HEK293 (cell line): Measurements from ENCODE around the gene CHN2.

Source experiments
- GLI4 ChIP-seq: fragments of 450-650 bp; formaldehyde crosslinking; IDR thresholded peaks from 2 replicates; pipeline ENCODE4 v1.5.1; 2016; ENCODE audit warnings: missing biosample characterization, missing genetic modification characterization
- KLF1 ChIP-seq: fragments of 450-650 bp; formaldehyde crosslinking; IDR thresholded peaks from 2 replicates; pipeline ENCODE4 v1.5.1; 2016; ENCODE audit warnings: missing biosample characterization, missing genetic modification characterization
- ZNF121 ChIP-seq: fragments of 450-650 bp; formaldehyde crosslinking; IDR thresholded peaks from 2 replicates; pipeline ENCODE4 v1.5.1; 2016; ENCODE audit warnings: missing biosample characterization, missing genetic modification characterization
- ZNF223 ChIP-seq: fragments of 450-650 bp; formaldehyde crosslinking; IDR thresholded peaks from 2 replicates; pipeline ENCODE4 v1.5.1; 2016; ENCODE audit warnings: missing biosample characterization, missing genetic modification characterization
- ZNF274 ChIP-seq, 2 experiments: fragments of 200-500 bp in 1 of 2; fragments of 450-650 bp in 1 of 2; sonication (Bioruptor generic) in 1 of 2; formaldehyde crosslinking in 1 of 2; IDR thresholded peaks; 2 replicates each; pipeline versions ENCODE4 v1.5.1 to v1.6.1; 2014 to 2016; ENCODE audit warnings: borderline replicate concordance in 1 of 2, inconsistent platforms in 1 of 2, low read length in 1 of 2, missing biosample characterization in 1 of 2, missing genetic modification characterization in 1 of 2
- ZNF426 ChIP-seq: fragments of 450-650 bp; formaldehyde crosslinking; IDR thresholded peaks from 2 replicates; pipeline ENCODE4 v1.5.1; 2017; ENCODE audit warnings: missing biosample characterization, missing genetic modification characterization, mild to moderate bottlenecking, inconsistent platforms, moderate library complexity
- ZNF510 ChIP-seq: fragments of 450-650 bp; formaldehyde crosslinking; IDR thresholded peaks from 2 replicates; pipeline ENCODE4 v1.5.1; 2018; ENCODE audit warnings: mild to moderate bottlenecking, missing genetic modification characterization, missing biosample characterization; ENCODE audit not compliant: insufficient replicate concordance
- ZNF558 ChIP-seq: fragments of 450-650 bp; formaldehyde crosslinking; IDR thresholded peaks from 2 replicates; pipeline ENCODE4 v1.5.1; 2016; ENCODE audit warnings: missing biosample characterization, missing genetic modification characterization
- ZNF621 ChIP-seq: fragments of 450-650 bp; formaldehyde crosslinking; IDR thresholded peaks from 2 replicates; pipeline ENCODE4 v1.5.1; 2017; ENCODE audit warnings: missing biosample characterization, missing genetic modification characterization
- TF ChIP-seq, protein P1 (sequence below): fragments of 450-650 bp; formaldehyde crosslinking; IDR thresholded peaks from 2 replicates; pipeline ENCODE4 v1.5.1; 2016; ENCODE audit warnings: missing biosample characterization, missing genetic modification characterization
- TF ChIP-seq, protein P2 (sequence below): fragments of 450-650 bp; formaldehyde crosslinking; IDR thresholded peaks from 2 replicates; pipeline ENCODE4 v1.5.1; 2016; ENCODE audit warnings: missing biosample characterization, missing genetic modification characterization
- TF ChIP-seq, protein P3 (sequence below): fragments of 450-650 bp; formaldehyde crosslinking; IDR thresholded peaks from 2 replicates; pipeline ENCODE4 v1.5.1; 2016; ENCODE audit warnings: missing biosample characterization, missing genetic modification characterization

DNA sequence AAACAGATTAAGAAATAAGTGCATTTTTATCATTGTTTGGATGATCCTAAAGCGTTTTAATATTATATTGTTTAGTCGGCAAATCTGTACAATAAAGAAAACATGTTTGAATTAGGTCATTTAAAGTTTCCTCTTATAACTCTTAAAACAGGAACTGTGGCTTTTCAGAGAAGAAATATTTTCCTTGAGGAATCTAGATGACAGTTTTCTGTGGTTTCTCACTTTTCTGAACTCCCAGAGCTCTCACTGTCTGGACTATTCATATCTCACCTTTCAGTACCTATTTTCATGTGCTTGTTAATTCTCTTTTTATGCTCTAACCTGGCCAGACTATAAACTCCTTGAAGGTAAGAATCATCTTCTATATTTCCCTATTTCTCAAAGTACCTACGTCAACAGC is 135.1 kb downstream of the CHN2 start:
- TF ChIP-seq, protein P1, sequence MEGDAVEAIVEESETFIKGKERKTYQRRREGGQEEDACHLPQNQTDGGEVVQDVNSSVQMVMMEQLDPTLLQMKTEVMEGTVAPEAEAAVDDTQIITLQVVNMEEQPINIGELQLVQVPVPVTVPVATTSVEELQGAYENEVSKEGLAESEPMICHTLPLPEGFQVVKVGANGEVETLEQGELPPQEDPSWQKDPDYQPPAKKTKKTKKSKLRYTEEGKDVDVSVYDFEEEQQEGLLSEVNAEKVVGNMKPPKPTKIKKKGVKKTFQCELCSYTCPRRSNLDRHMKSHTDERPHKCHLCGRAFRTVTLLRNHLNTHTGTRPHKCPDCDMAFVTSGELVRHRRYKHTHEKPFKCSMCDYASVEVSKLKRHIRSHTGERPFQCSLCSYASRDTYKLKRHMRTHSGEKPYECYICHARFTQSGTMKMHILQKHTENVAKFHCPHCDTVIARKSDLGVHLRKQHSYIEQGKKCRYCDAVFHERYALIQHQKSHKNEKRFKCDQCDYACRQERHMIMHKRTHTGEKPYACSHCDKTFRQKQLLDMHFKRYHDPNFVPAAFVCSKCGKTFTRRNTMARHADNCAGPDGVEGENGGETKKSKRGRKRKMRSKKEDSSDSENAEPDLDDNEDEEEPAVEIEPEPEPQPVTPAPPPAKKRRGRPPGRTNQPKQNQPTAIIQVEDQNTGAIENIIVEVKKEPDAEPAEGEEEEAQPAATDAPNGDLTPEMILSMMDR (tag by site-specific recombination), result no peak
- TF ChIP-seq ZNF621 (tag by site-specific recombination), result no peak
- no peak for TF ChIP-seq ZNF274 (IDR thresholded peaks at IDR 0.05; ENCODE audit: low read length)
- TF ChIP-seq ZNF274 (tag by site-specific recombination; IDR thresholded peaks at IDR 0.05; ENCODE audit: borderline replicate concordance), result no peak
- no peak for TF ChIP-seq ZNF510 (tag by site-specific recombination)
- no peak for TF ChIP-seq ZNF426
- TF ChIP-seq ZNF121 (tag by site-specific recombination), result no peak
- TF ChIP-seq ZNF558 (tag by site-specific recombination), result no peak
- no peak for TF ChIP-seq GLI4 (tag by site-specific recombination)
- TF ChIP-seq KLF1 (tag by site-specific recombination), result no peak
- TF ChIP-seq ZNF223, result no peak
- TF ChIP-seq, protein P2, sequence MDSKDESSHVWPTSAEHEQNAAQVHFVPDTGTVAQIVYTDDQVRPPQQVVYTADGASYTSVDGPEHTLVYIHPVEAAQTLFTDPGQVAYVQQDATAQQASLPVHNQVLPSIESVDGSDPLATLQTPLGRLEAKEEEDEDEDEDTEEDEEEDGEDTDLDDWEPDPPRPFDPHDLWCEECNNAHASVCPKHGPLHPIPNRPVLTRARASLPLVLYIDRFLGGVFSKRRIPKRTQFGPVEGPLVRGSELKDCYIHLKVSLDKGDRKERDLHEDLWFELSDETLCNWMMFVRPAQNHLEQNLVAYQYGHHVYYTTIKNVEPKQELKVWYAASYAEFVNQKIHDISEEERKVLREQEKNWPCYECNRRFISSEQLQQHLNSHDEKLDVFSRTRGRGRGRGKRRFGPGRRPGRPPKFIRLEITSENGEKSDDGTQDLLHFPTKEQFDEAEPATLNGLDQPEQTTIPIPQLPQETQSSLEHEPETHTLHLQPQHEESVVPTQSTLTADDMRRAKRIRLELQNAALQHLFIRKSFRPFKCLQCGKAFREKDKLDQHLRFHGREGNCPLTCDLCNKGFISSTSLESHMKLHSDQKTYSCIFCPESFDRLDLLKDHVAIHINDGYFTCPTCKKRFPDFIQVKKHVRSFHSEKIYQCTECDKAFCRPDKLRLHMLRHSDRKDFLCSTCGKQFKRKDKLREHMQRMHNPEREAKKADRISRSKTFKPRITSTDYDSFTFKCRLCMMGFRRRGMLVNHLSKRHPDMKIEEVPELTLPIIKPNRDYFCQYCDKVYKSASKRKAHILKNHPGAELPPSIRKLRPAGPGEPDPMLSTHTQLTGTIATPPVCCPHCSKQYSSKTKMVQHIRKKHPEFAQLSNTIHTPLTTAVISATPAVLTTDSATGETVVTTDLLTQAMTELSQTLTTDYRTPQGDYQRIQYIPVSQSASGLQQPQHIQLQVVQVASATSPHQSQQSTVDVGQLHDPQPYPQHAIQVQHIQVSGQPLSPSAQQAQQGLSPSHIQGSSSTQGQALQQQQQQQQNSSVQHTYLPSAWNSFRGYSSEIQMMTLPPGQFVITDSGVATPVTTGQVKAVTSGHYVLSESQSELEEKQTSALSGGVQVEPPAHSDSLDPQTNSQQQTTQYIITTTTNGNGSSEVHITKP (tag by site-specific recombination), result no peak
- TF ChIP-seq, protein P3, sequence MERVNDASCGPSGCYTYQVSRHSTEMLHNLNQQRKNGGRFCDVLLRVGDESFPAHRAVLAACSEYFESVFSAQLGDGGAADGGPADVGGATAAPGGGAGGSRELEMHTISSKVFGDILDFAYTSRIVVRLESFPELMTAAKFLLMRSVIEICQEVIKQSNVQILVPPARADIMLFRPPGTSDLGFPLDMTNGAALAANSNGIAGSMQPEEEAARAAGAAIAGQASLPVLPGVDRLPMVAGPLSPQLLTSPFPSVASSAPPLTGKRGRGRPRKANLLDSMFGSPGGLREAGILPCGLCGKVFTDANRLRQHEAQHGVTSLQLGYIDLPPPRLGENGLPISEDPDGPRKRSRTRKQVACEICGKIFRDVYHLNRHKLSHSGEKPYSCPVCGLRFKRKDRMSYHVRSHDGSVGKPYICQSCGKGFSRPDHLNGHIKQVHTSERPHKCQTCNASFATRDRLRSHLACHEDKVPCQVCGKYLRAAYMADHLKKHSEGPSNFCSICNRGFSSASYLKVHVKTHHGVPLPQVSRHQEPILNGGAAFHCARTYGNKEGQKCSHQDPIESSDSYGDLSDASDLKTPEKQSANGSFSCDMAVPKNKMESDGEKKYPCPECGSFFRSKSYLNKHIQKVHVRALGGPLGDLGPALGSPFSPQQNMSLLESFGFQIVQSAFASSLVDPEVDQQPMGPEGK (tag by site-specific recombination), result no peak
